Embryonic facial prominence (tissue), 1 donor: ENCODE results near the gene AKT3.
"Not testable (repeated sequence)": the region's sequence is repeated elsewhere in the genome, so short reads cannot be mapped to it uniquely, and the experiment has no call there.

Source experiments
- DNase-seq: peaks from one replicate; pipeline ENCODE4 v3.0.0-alpha.2; 2016; ENCODE audit errors: extremely low spot score

Gene AKT3

GRCh38 chr1:243850202-243850451, at the start of gene AKT3:
TSS of gene AKT3 (minus strand) at chr1:243850243. CDS start at chr1:243843170, 7,073 bp downstream.
- DNase-seq = peak; percentile 75

- no peak for DNase-seq
Measured at GRCh38 chr1:243898278-243898677, 48.2 kb upstream of the AKT3 start.

- DNase-seq = no peak
Measured at GRCh38 chr1:243896313-243896712, 46.3 kb upstream of the AKT3 start.

- DNase-seq = no peak
Measured at GRCh38 chr1:243892456-243892855, 42.4 kb upstream of the AKT3 start.

GRCh38 chr1:243890576-243890975, 40.5 kb upstream of the AKT3 start:
- peak; percentile 7 for DNase-seq

- DNase-seq = no peak
Measured at GRCh38 chr1:243885806-243886205, 35.8 kb upstream of the AKT3 start.

- DNase-seq = no peak
Measured at GRCh38 chr1:243884603-243885002, 34.6 kb upstream of the AKT3 start.

GRCh38 chr1:243883551-243883950, 33.5 kb upstream of the AKT3 start:
- no peak for DNase-seq

- no peak for DNase-seq
Measured at GRCh38 chr1:243882276-243882675, 32.2 kb upstream of the AKT3 start.

- DNase-seq = not testable (repeated sequence)
Measured at GRCh38 chr1:243877058-243877457, 27.0 kb upstream of the AKT3 start.

- no peak for DNase-seq
Measured at GRCh38 chr1:243855616-243856318, 5.7 kb upstream of the AKT3 start.

GRCh38 chr1:243851765-243852164, 1.7 kb upstream of the AKT3 start:
- DNase-seq = no peak

- DNase-seq = no peak
Measured at GRCh38 chr1:243851257-243851756, 1.3 kb upstream of the AKT3 start.

- peak; percentile 48 for DNase-seq
Measured at GRCh38 chr1:243850452-243851256, 611 bp upstream of the AKT3 start.

- DNase-seq = peak; percentile 13
Measured at GRCh38 chr1:243849421-243850201, 432 bp downstream of the AKT3 start.

- DNase-seq = peak; percentile 16
Measured at GRCh38 chr1:243848858-243849420, 1.1 kb downstream of the AKT3 start.

GRCh38 chr1:243848165-243848857, 1.7 kb downstream of the AKT3 start:
- no peak for DNase-seq

- DNase-seq = no peak
Measured at GRCh38 chr1:243846761-243847160, 3.3 kb downstream of the AKT3 start.

- DNase-seq = no peak
Measured at GRCh38 chr1:243845888-243846287, 4.2 kb downstream of the AKT3 start.

GRCh38 chr1:243844186-243844585, 5.9 kb downstream of the AKT3 start:
- DNase-seq = no peak

- DNase-seq = no peak
Measured at GRCh38 chr1:243842978-243843511, 7.0 kb downstream of the AKT3 start.
